Measurements from ENCODE around the gene MRPS23.

MRPS23 gene

GRCh38 chr17:57879437-57880085 is 29.7 kb upstream of the MRPS23 start:
- peaks cover 45% of the 10 kb centered on the region for H3K4me1 ChIP-seq (ENCODE audit: control insufficient read depth, insufficient read depth, low read length)
- no peaks in the 10 kb centered on the region for H3K9me3 ChIP-seq (ENCODE audit: control insufficient read depth, low read length)
- H3K4me3 ChIP-seq (ENCODE audit: insufficient read depth, low read depth, low read length) = no peak overlapping the region
- peak overlapping the region; percentile 50 for H3K27ac ChIP-seq (ENCODE audit: insufficient read depth, low read depth, low read length, poor library complexity, severe bottlenecking)
- H3K36me3 ChIP-seq (ENCODE audit: control insufficient read depth, insufficient read depth, low read length) = no peaks in the 10 kb centered on the region
- WGBS, 2 experiments = 41 to 46% methylated on average over 11 to 12 of the region's 12 CpGs
- no peaks in the 10 kb centered on the region for H3K27me3 ChIP-seq (ENCODE audit: control insufficient read depth, insufficient read depth, low read length, poor library complexity, severe bottlenecking)

DNA sequence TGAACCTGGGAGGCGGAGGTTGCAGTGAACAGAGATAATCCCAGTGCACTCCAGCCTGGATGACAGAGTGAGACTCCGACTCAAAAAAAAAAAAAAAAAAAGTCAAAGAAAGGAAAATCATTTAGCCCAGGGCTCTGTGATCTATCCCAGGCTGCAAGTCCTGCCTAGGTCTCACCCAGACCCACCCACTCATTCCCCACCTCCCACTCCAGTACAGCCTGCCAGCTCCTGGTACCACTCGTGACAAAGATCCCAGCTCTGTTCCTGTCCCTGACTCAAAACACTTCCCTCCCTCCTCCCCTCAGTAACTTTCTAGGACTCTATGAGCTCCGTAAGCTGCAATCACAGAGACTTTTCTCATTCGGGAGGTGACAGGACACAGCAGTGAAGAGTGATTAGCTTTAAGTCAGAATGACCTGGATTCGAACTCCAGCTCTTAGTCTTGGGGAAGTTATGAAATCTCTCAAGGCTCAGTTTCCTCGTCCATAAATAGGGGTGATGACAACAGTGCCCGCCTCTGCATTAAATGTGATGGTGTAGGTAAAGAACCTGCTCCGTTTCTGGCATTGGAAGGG is 28.0 kb upstream of the MRPS23 start:
- H3K4me3 ChIP-seq (ENCODE audit: insufficient read depth, low read depth, low read length) = no peak overlapping the region
- H3K9me3 ChIP-seq (ENCODE audit: control insufficient read depth, low read length) = no peaks in the 10 kb centered on the region
- H3K36me3 ChIP-seq (ENCODE audit: control insufficient read depth, insufficient read depth, low read length) = no peaks in the 10 kb centered on the region
- H3K27me3 ChIP-seq (ENCODE audit: control insufficient read depth, insufficient read depth, low read length, poor library complexity, severe bottlenecking) = no peaks in the 10 kb centered on the region
- WGBS, 2 experiments = 88 to 89% methylated on average over 9 of the region's 9 CpGs
- H3K4me1 ChIP-seq (ENCODE audit: control insufficient read depth, insufficient read depth, low read length) = peaks cover 54% of the 10 kb centered on the region
- no peak overlapping the region for H3K27ac ChIP-seq (ENCODE audit: insufficient read depth, low read depth, low read length, poor library complexity, severe bottlenecking)

GRCh38 chr17:57876866-57877237 is 27.0 kb upstream of the MRPS23 start:
- Histone ChIP-seq H3K27me3 (ENCODE audit: control insufficient read depth, insufficient read depth, low read length, poor library complexity, severe bottlenecking) (no peaks in the 10 kb centered on the region), H3K36me3 (ENCODE audit: control insufficient read depth, insufficient read depth, low read length) (no peaks in the 10 kb centered on the region), H3K4me1 (ENCODE audit: control insufficient read depth, insufficient read depth, low read length) (peaks cover 52% of the 10 kb centered on the region), H3K9me3 (ENCODE audit: control insufficient read depth, low read length) (no peaks in the 10 kb centered on the region), H3K27ac (ENCODE audit: insufficient read depth, low read depth, low read length, poor library complexity, severe bottlenecking) (no peak overlapping the region), H3K4me3 (ENCODE audit: insufficient read depth, low read depth, low read length) (no peak overlapping the region)
- WGBS, 2 experiments = 91 to 94% methylated on average over 2 of the region's 2 CpGs

DNA sequence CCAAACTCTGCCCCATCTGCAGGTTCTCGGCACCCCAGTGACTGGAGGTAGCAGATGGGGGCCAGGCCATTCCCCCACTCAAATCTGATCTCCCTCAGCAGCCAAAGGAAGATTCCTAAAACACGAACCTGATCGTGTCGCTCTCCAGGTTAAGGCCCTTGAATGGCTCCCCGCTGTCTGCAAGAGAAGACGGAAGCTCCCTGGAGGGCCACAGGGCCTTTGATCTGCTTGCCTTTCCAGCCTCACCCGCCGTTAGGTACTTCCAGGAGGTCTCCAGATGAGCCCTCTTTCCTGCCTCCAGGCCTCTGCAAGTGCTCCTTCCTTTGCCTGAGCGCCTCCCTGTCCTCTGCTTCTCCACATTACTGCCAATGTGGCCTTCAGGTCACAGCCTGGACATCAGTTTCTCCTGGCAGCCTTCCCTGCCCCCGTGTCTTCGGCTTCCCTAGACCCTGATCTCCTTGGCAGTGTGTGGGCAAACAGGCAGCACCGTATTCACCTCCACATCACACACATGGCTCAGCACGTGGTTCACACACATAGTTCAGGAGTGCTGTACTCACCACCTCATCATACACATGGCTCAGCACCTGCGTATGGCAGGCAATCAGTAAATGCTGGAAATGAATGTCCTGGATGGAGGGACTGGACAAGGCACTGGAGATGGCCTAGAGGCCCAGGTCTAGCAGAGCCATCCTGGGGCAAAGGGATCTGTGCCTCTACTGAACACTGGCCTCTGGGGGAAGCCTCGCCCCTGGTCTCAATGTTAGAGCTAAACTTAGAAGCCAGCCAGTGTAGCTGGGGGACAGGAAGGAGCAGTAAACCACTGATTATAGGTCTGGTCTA is 26.4 kb upstream of the MRPS23 start:
- no peaks in the 10 kb centered on the region for H3K9me3 ChIP-seq (ENCODE audit: control insufficient read depth, low read length)
- H3K4me1 ChIP-seq (ENCODE audit: control insufficient read depth, insufficient read depth, low read length) = peaks cover 46% of the 10 kb centered on the region
- no peak overlapping the region for H3K4me3 ChIP-seq (ENCODE audit: insufficient read depth, low read depth, low read length)
- H3K36me3 ChIP-seq (ENCODE audit: control insufficient read depth, insufficient read depth, low read length) = no peaks in the 10 kb centered on the region
- WGBS, 2 experiments = 51 to 55% methylated on average over 15 of the region's 15 CpGs
- peak overlapping the region; percentile 52 for H3K27ac ChIP-seq (ENCODE audit: insufficient read depth, low read depth, low read length, poor library complexity, severe bottlenecking)
- no peaks in the 10 kb centered on the region for H3K27me3 ChIP-seq (ENCODE audit: control insufficient read depth, insufficient read depth, low read length, poor library complexity, severe bottlenecking)

DNA sequence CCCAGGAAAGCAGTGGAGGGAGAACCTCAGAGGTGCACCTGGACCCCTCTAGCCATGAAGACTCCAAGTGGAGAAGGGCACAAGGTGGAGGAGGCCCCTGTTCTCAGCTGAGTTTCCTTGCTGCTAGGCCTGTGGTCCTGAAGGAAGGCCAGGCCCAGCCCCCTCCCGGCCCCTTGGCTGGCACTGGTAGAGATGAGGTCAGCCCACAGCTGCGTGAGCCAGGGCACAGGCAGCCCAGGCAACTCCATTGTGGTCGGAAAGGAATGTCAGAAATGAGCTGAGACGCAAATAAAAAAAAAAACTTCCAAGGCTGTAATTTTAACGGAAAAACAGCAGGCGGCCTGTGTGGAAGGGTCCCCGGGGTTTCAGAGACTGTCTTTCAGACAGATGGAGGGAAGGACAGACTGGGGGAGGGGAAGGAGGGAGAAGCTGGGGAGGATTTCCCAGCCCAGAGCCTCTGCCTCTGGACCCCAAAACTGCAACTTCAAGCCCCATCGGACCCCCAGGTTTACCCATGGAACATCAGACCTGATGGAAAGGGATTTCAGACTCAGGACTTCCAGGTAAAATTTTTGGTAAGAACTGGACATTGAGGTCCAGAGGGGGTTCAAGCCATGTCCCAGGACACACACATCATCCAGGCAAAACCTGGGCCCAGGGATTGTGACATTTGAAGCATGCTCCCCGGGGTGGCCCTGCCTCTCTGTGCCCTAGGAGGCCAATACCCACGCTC is 25.6 kb upstream of the MRPS23 start:
- WGBS, 2 experiments = 17 to 25% methylated on average over 10 of the region's 10 CpGs
- Histone ChIP-seq H3K27ac (ENCODE audit: insufficient read depth, low read depth, low read length, poor library complexity, severe bottlenecking) (peak overlapping the region; percentile 93), H3K36me3 (ENCODE audit: control insufficient read depth, insufficient read depth, low read length) (no peaks in the 10 kb centered on the region), H3K9me3 (ENCODE audit: control insufficient read depth, low read length) (no peaks in the 10 kb centered on the region), H3K27me3 (ENCODE audit: control insufficient read depth, insufficient read depth, low read length, poor library complexity, severe bottlenecking) (no peaks in the 10 kb centered on the region), H3K4me3 (ENCODE audit: insufficient read depth, low read depth, low read length) (peak overlapping the region; percentile 15), H3K4me1 (ENCODE audit: control insufficient read depth, insufficient read depth, low read length) (peaks cover 44% of the 10 kb centered on the region)

GRCh38 chr17:57874434-57875289 is 24.8 kb upstream of the MRPS23 start:
- 10 to 11% methylated on average over 32 to 33 of the region's 33 CpGs for WGBS, 2 experiments
- no peaks in the 10 kb centered on the region for H3K36me3 ChIP-seq (ENCODE audit: control insufficient read depth, insufficient read depth, low read length)
- no peaks in the 10 kb centered on the region for H3K27me3 ChIP-seq (ENCODE audit: control insufficient read depth, insufficient read depth, low read length, poor library complexity, severe bottlenecking)
- H3K4me3 ChIP-seq (ENCODE audit: insufficient read depth, low read depth, low read length) = peak overlapping the region; percentile 15
- H3K9me3 ChIP-seq (ENCODE audit: control insufficient read depth, low read length) = no peaks in the 10 kb centered on the region
- peak overlapping the region; percentile 93 for H3K27ac ChIP-seq (ENCODE audit: insufficient read depth, low read depth, low read length, poor library complexity, severe bottlenecking)
- peaks cover 44% of the 10 kb centered on the region for H3K4me1 ChIP-seq (ENCODE audit: control insufficient read depth, insufficient read depth, low read length)

- Histone ChIP-seq H3K9me3 (ENCODE audit: control insufficient read depth, low read length) (no peaks in the 10 kb centered on the region), H3K4me3 (ENCODE audit: insufficient read depth, low read depth, low read length) (no peak overlapping the region), H3K27me3 (ENCODE audit: control insufficient read depth, insufficient read depth, low read length, poor library complexity, severe bottlenecking) (no peaks in the 10 kb centered on the region), H3K36me3 (ENCODE audit: control insufficient read depth, insufficient read depth, low read length) (no peaks in the 10 kb centered on the region), H3K4me1 (ENCODE audit: control insufficient read depth, insufficient read depth, low read length) (peaks cover 44% of the 10 kb centered on the region), H3K27ac (ENCODE audit: insufficient read depth, low read depth, low read length, poor library complexity, severe bottlenecking) (peak overlapping the region; percentile 93)
- 63 to 64% methylated on average over 7 of the region's 7 CpGs for WGBS, 2 experiments
Observed at GRCh38 chr17:57874058-57874419, 24.2 kb upstream of the MRPS23 start.

DNA sequence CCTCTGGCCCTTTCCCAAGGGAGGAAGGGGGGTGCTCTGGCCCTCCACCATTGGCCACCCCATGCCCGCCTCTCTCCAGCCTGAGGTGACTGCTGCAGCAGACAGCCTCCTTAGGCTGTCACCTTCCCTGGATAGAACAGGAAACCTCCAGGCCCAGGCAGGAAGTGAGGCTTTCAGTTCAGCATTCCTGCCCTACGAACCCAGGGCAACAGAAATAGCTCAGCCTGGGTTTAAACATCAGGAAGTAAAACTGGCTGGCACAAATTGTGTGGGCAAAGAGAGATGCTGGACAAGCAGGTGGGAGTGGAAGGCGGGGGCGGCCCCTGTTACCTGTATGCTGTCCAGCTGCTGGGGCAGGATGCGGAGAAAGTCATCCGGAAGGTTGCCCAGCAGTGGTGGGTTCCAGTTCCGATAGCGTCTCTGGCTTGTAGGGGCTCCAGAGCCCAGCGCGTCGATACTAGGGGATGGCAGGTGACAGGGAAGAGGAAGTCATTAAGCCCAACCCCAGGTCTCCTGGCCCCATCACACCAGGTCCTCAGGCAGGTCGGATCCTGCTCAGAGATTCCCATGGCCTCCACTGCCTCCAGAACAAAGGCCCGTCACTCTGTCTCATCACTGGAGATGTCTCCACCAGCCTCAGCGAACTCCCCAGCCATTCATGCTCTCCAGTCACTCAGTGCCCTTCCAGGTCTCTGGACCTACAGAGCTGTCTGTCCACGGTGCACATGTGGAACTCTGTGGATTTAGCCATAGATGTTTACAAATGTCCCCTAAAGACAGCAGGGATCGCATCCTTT is 23.6 kb upstream of the MRPS23 start:
- Histone ChIP-seq H3K36me3 (ENCODE audit: control insufficient read depth, insufficient read depth, low read length) (no peaks in the 10 kb centered on the region), H3K4me1 (ENCODE audit: control insufficient read depth, insufficient read depth, low read length) (peaks cover 48% of the 10 kb centered on the region)
- WGBS, 2 experiments = 93 to 95% methylated on average over 16 of the region's 16 CpGs

GRCh38 chr17:57872536-57872935 is 22.7 kb upstream of the MRPS23 start:
- WGBS, 2 experiments = 93 to 97% methylated on average over 14 of the region's 14 CpGs
- no peaks in the 10 kb centered on the region for H3K36me3 ChIP-seq (ENCODE audit: control insufficient read depth, insufficient read depth, low read length)
- no peaks in the 10 kb centered on the region for H3K27me3 ChIP-seq (ENCODE audit: control insufficient read depth, insufficient read depth, low read length, poor library complexity, severe bottlenecking)
- no peak overlapping the region for H3K4me3 ChIP-seq (ENCODE audit: insufficient read depth, low read depth, low read length)
- no peak overlapping the region for H3K27ac ChIP-seq (ENCODE audit: insufficient read depth, low read depth, low read length, poor library complexity, severe bottlenecking)
- no peaks in the 10 kb centered on the region for H3K9me3 ChIP-seq (ENCODE audit: control insufficient read depth, low read length)
- peaks cover 55% of the 10 kb centered on the region for H3K4me1 ChIP-seq (ENCODE audit: control insufficient read depth, insufficient read depth, low read length)

More for the DNA sequence above, 23.6 kb upstream of the MRPS23 start:
- no peak overlapping the region for H3K4me3 ChIP-seq (ENCODE audit: insufficient read depth, low read depth, low read length)
- H3K9me3 ChIP-seq (ENCODE audit: control insufficient read depth, low read length) = no peaks in the 10 kb centered on the region
- H3K27ac ChIP-seq (ENCODE audit: insufficient read depth, low read depth, low read length, poor library complexity, severe bottlenecking) = no peak overlapping the region
- no peaks in the 10 kb centered on the region for H3K27me3 ChIP-seq (ENCODE audit: control insufficient read depth, insufficient read depth, low read length, poor library complexity, severe bottlenecking)

Measured in ectodermal cell (in vitro differentiated cells).